ENCODE results near the gene CD300LG.

Gene CD300LG

DNA sequence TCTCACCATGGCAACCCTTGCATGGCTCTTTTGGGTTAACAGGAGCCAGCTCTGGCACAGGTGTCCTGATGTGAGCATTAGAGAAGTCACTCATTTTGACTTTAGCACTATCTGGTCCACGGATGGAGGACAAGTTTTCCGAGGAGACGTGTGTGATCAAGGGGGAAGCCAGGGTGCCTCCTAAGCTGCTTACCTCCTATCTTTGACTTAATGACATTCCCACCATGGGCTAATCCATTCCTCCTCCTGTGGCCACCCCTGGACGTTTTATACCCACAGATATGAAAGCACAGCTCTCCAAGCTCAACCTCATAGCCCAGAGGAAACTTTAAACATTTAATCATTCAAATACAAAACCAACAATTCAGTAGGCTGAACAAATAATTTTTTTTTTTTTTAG lies 41.6 kb downstream of the CD300LG start:
- Histone ChIP-seq H3K4me1 (ENCODE audit: control insufficient read depth in 2 of 2, insufficient read depth in 1 of 2, low read depth in 1 of 2, low read length in 2 of 2) (peaks cover 0 to 5% of the 10 kb centered on the region in 2 donors), H3K9ac (ENCODE audit: low read depth, low read length, poor library complexity) (no peak overlapping the region), H3K23ac (ENCODE audit: low read depth, low read length, poor library complexity) (no peak overlapping the region), H3K9me3 (replicated peaks in 1 of 2; ENCODE audit: control insufficient read depth in 2 of 2, insufficient read depth in 1 of 2, low read depth in 1 of 2, low read length in 2 of 2) (no peaks in the 10 kb centered on the region), H3K4ac (ENCODE audit: low read length) (no peak overlapping the region), H2AFZ (ENCODE audit: low read length) (no peak overlapping the region), H3K27ac (replicated peaks; ENCODE audit: low read length) (no peak overlapping the region), H2BK12ac (ENCODE audit: low read length) (no peak overlapping the region), H3K18ac (ENCODE audit: low read length) (no peak overlapping the region), H3K79me1 (ENCODE audit: low read depth, low read length) (peaks cover 1% of the 10 kb centered on the region), H3K4me3 (ENCODE audit: low read length in 2 of 2) (no peak overlapping the region), H2BK15ac (ENCODE audit: low read length) (no peak overlapping the region), H2AK5ac (ENCODE audit: low read depth, low read length) (no peak overlapping the region), H4K8ac (ENCODE audit: low read depth, low read length) (no peak overlapping the region), H4K91ac (ENCODE audit: low read depth, low read length, poor library complexity) (no peak overlapping the region), H3K14ac (ENCODE audit: low read length) (no peak overlapping the region), H2BK5ac (ENCODE audit: low read length) (no peak overlapping the region), H3K4me2 (ENCODE audit: insufficient read depth, low read length, poor library complexity, severe bottlenecking) (no peak overlapping the region), H3K36me3 (replicated peaks in 1 of 2; ENCODE audit: control insufficient read depth in 2 of 2, insufficient read depth in 2 of 2, low read length in 2 of 2) (no peaks in the 10 kb centered on the region), H2BK120ac (ENCODE audit: low read depth, low read length) (no peak overlapping the region), H3K27me3 (ENCODE audit: control insufficient read depth in 3 of 3, insufficient read depth in 3 of 3, low read depth in 1 of 3, low read length in 3 of 3) (no peaks in the 10 kb centered on the region)
- DNase-seq (ENCODE audit: low spot score) = no peak
- WGBS, 2 donors (ENCODE audit: extremely low coverage in 2 of 2, insufficient read length in 2 of 2, insufficient replicate concordance in 1 of 2) = no CpG with 5 or more reads among the region's 4 CpGs

- WGBS, 2 donors (ENCODE audit: extremely low coverage in 2 of 2, insufficient read length in 2 of 2, insufficient replicate concordance in 1 of 2) = no CpG with 5 or more reads among the region's 1 CpG
- no peaks in the 10 kb centered on the region for H3K27me3 ChIP-seq (ENCODE audit: control insufficient read depth in 3 of 3, insufficient read depth in 3 of 3, low read depth in 1 of 3, low read length in 3 of 3)
These were observed 43.3 kb downstream of the CD300LG start for GRCh38 chr17:43890240-43890639.

DNA sequence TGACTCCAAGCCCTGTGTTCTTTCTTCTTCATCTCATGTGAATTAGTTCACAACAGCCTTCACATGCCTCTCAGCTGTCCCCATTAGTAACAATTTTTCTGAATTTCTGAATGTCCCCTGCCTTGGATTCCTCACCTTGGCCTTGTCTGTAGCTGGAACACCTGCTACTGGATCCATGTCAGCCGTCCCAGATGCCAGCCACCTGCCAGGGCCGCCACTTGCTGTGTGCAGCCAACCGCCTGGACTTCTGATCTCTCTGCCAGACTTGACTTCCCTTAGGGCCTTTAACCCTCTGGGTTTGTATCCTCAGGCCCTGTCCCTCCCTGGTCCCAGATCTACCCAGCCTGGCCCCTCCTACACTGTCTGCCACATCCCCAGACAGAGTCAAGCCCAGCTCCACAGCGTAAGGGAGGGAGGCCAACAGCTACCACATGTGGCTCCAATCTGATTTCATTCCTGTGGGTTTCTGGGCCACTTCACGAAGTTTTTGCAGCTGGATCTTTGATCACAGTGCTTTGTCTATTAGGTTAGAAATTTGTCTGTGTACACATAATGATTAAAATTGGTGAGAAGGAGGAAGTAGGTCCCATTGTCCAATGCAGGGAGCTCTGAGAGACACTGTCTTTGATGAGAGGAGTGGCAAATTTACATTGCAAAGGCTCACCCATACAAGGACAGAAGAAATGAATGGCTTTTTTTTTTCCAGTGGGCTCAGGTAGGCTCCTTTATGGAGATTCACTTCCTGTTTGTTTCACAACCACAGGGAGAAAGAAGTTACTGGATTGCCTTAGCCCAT lies 45.1 kb downstream of the CD300LG start:
- Histone ChIP-seq H4K91ac (ENCODE audit: low read depth, low read length, poor library complexity) (no peak overlapping the region), H2AFZ (ENCODE audit: low read length) (no peak overlapping the region), H2BK120ac (ENCODE audit: low read depth, low read length) (no peak overlapping the region), H4K8ac (ENCODE audit: low read depth, low read length) (no peak overlapping the region), H3K4me1 (ENCODE audit: control insufficient read depth in 2 of 2, insufficient read depth in 1 of 2, low read depth in 1 of 2, low read length in 2 of 2) (peaks cover 0 to 5% of the 10 kb centered on the region in 2 donors), H3K9ac (ENCODE audit: low read depth, low read length, poor library complexity) (no peak overlapping the region), H3K36me3 (replicated peaks in 1 of 2; ENCODE audit: control insufficient read depth in 2 of 2, insufficient read depth in 2 of 2, low read length in 2 of 2) (peaks cover 0 to 6% of the 10 kb centered on the region in 2 donors), H3K27me3 (ENCODE audit: control insufficient read depth in 3 of 3, insufficient read depth in 3 of 3, low read depth in 1 of 3, low read length in 3 of 3) (no peaks in the 10 kb centered on the region), H3K4me2 (ENCODE audit: insufficient read depth, low read length, poor library complexity, severe bottlenecking) (no peak overlapping the region), H3K79me1 (ENCODE audit: low read depth, low read length) (peaks cover 2% of the 10 kb centered on the region), H3K9me3 (replicated peaks in 1 of 2; ENCODE audit: control insufficient read depth in 2 of 2, insufficient read depth in 1 of 2, low read depth in 1 of 2, low read length in 2 of 2) (no peaks in the 10 kb centered on the region), H2BK5ac (ENCODE audit: low read length) (no peak overlapping the region), H3K18ac (ENCODE audit: low read length) (no peak overlapping the region), H3K4ac (ENCODE audit: low read length) (no peak overlapping the region), H3K14ac (ENCODE audit: low read length) (no peak overlapping the region), H3K23ac (ENCODE audit: low read depth, low read length, poor library complexity) (no peak overlapping the region), H3K27ac (replicated peaks; ENCODE audit: low read length) (no peak overlapping the region), H2AK5ac (ENCODE audit: low read depth, low read length) (no peak overlapping the region), H2BK12ac (ENCODE audit: low read length) (no peak overlapping the region), H2BK15ac (ENCODE audit: low read length) (no peak overlapping the region), H3K4me3 (ENCODE audit: low read length in 2 of 2) (no peak overlapping the region)
- no peak for DNase-seq (ENCODE audit: low spot score)
- no CpG with 5 or more reads among the region's 5 CpGs for WGBS, 2 donors (ENCODE audit: extremely low coverage in 2 of 2, insufficient read length in 2 of 2, insufficient replicate concordance in 1 of 2)

More at GRCh38 chr17:43890240-43890639, 43.3 kb downstream of the CD300LG start:
- H3K9ac ChIP-seq (ENCODE audit: low read depth, low read length, poor library complexity) = no peak overlapping the region
- H3K36me3 ChIP-seq (replicated peaks in 1 of 2; ENCODE audit: control insufficient read depth in 2 of 2, insufficient read depth in 2 of 2, low read length in 2 of 2) = no peaks in the 10 kb centered on the region
- no peak overlapping the region for H3K27ac ChIP-seq (replicated peaks; ENCODE audit: low read length)
- no peak overlapping the region for H2BK5ac ChIP-seq (ENCODE audit: low read length)
- no peak overlapping the region for H3K4me2 ChIP-seq (ENCODE audit: insufficient read depth, low read length, poor library complexity, severe bottlenecking)
- no peak overlapping the region for H2BK12ac ChIP-seq (ENCODE audit: low read length)
- peaks cover 1% of the 10 kb centered on the region for H3K79me1 ChIP-seq (ENCODE audit: low read depth, low read length)
- no peaks in the 10 kb centered on the region for H3K9me3 ChIP-seq (replicated peaks in 1 of 2; ENCODE audit: control insufficient read depth in 2 of 2, insufficient read depth in 1 of 2, low read depth in 1 of 2, low read length in 2 of 2)
- no peak overlapping the region for H2AK5ac ChIP-seq (ENCODE audit: low read depth, low read length)
- no peak overlapping the region for H2BK120ac ChIP-seq (ENCODE audit: low read depth, low read length)
- no peak overlapping the region for H3K14ac ChIP-seq (ENCODE audit: low read length)
- no peak overlapping the region for H2BK15ac ChIP-seq (ENCODE audit: low read length)
- H3K4me1 ChIP-seq (ENCODE audit: control insufficient read depth in 2 of 2, insufficient read depth in 1 of 2, low read depth in 1 of 2, low read length in 2 of 2) = peaks cover 0 to 5% of the 10 kb centered on the region in 2 donors
- no peak overlapping the region for H4K8ac ChIP-seq (ENCODE audit: low read depth, low read length)
- no peak for DNase-seq (ENCODE audit: low spot score)
- H3K23ac ChIP-seq (ENCODE audit: low read depth, low read length, poor library complexity) = no peak overlapping the region
- no peak overlapping the region for H4K91ac ChIP-seq (ENCODE audit: low read depth, low read length, poor library complexity)
- no peak overlapping the region for H3K4ac ChIP-seq (ENCODE audit: low read length)
- no peak overlapping the region for H2AFZ ChIP-seq (ENCODE audit: low read length)
- H3K4me3 ChIP-seq (ENCODE audit: low read length in 2 of 2) = no peak overlapping the region
- H3K18ac ChIP-seq (ENCODE audit: low read length) = no peak overlapping the region

DNA sequence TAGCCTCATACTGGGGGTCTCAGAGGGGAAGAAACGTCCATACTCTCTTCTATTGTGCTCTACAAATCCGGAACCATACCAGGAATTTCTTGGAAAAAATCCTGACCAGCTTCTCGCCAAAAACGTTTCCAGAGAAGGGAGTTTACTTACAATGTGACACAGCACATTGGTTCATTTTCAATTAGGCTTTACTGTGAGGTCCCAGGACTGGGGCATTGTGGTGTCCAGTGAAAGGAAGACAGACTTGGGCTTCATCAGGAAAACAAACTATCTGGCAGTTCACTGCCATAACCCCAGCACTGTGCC lies 45.6 kb downstream of the CD300LG start:
- DNase-seq (ENCODE audit: low spot score) = no peak
- Histone ChIP-seq H3K4me1 (ENCODE audit: control insufficient read depth in 2 of 2, insufficient read depth in 1 of 2, low read depth in 1 of 2, low read length in 2 of 2) (peaks cover 0 to 5% of the 10 kb centered on the region in 2 donors), H3K4me3 (ENCODE audit: low read length in 2 of 2) (no peak overlapping the region), H3K4ac (ENCODE audit: low read length) (no peak overlapping the region), H3K27me3 (ENCODE audit: control insufficient read depth in 3 of 3, insufficient read depth in 3 of 3, low read depth in 1 of 3, low read length in 3 of 3) (no peaks in the 10 kb centered on the region), H3K9me3 (replicated peaks in 1 of 2; ENCODE audit: control insufficient read depth in 2 of 2, insufficient read depth in 1 of 2, low read depth in 1 of 2, low read length in 2 of 2) (no peaks in the 10 kb centered on the region), H2AK5ac (ENCODE audit: low read depth, low read length) (no peak overlapping the region), H3K9ac (ENCODE audit: low read depth, low read length, poor library complexity) (no peak overlapping the region), H2AFZ (ENCODE audit: low read length) (no peak overlapping the region), H2BK120ac (ENCODE audit: low read depth, low read length) (no peak overlapping the region), H3K79me1 (ENCODE audit: low read depth, low read length) (peaks cover 2% of the 10 kb centered on the region), H4K91ac (ENCODE audit: low read depth, low read length, poor library complexity) (no peak overlapping the region), H3K4me2 (ENCODE audit: insufficient read depth, low read length, poor library complexity, severe bottlenecking) (no peak overlapping the region), H3K23ac (ENCODE audit: low read depth, low read length, poor library complexity) (no peak overlapping the region), H2BK15ac (ENCODE audit: low read length) (no peak overlapping the region), H4K8ac (ENCODE audit: low read depth, low read length) (no peak overlapping the region), H3K27ac (replicated peaks; ENCODE audit: low read length) (no peak overlapping the region), H2BK12ac (ENCODE audit: low read length) (no peak overlapping the region), H3K18ac (ENCODE audit: low read length) (no peak overlapping the region), H3K36me3 (replicated peaks in 1 of 2; ENCODE audit: control insufficient read depth in 2 of 2, insufficient read depth in 2 of 2, low read length in 2 of 2) (peaks cover 0 to 8% of the 10 kb centered on the region in 2 donors), H3K14ac (ENCODE audit: low read length) (no peak overlapping the region), H2BK5ac (ENCODE audit: low read length) (no peak overlapping the region)
- WGBS, 2 donors (ENCODE audit: extremely low coverage in 2 of 2, insufficient read length in 2 of 2, insufficient replicate concordance in 1 of 2) = no CpG with 5 or more reads among the region's 4 CpGs
